Left ventricle myocardium inferior (tissue), 1 donor: ENCODE measurements around the gene GCNT1. TPM values are rescaled to one million over a fixed set of nuclear protein-coding genes. Genes with fewer than 3 reads are reported as not detected.
"Not testable (repeated sequence)": the region's sequence is repeated elsewhere in the genome, so short reads cannot be mapped to it uniquely, and the experiment has no call there.

Experiments
- DNase-seq: peaks from one replicate; pipeline ENCODE4 v3.0.0-alpha.2; 2020
- H3K27ac ChIP-seq: fragments of 200-600 bp; replicated peaks from 2 replicates; pipeline ENCODE4 v1.8.0; 2021
- H3K27me3 ChIP-seq: fragments of 200-600 bp; 2 replicates; pipeline ENCODE4 v1.8.0; 2021; ENCODE audit warnings: low read depth
- H3K36me3 ChIP-seq: fragments of 200-600 bp; 2 replicates; pipeline ENCODE4 v1.8.0; 2021
- H3K4me1 ChIP-seq: fragments of 200-600 bp; 2 replicates; pipeline ENCODE4 v1.8.0; 2021
- H3K4me3 ChIP-seq: fragments of 200-600 bp; 2 replicates; pipeline ENCODE4 v1.8.0; 2021; ENCODE audit warnings: mild to moderate bottlenecking, moderate library complexity
- H3K9me3 ChIP-seq: fragments of 200-600 bp; replicated peaks from 2 replicates; pipeline ENCODE4 v1.8.0; 2021
- intact Hi-C: fragments of 100-400 bp; cut with micrococcal nuclease; formaldehyde crosslinking; loops from one replicate; pipeline ENCODE4 v1.11.0; 2022
- total RNA-seq: library from RNA; stranded (reverse); fragmentation: NEBNext Ultra II Directional; extraction: Animal tissue kit (Norgen Biotek cat#: 25700); gene quantifications from one replicate; pipeline ENCODE4 v1.2.1, GENCODE V29; 2021
- TF ChIP-seq, protein P1 (sequence below): fragments of 200-600 bp; IDR thresholded peaks from 2 replicates; pipeline ENCODE4 v1.8.0; 2021; ENCODE audit warnings: antibody characterized with exemption, mild to moderate bottlenecking, borderline replicate concordance
- donor health status: DM: no; HTN: yes; CAD: no; lungs with severe emphysema.

The GCNT1 gene
- total RNA-seq, 1 donor from 2014 or later: 1.3 TPM

DNA sequence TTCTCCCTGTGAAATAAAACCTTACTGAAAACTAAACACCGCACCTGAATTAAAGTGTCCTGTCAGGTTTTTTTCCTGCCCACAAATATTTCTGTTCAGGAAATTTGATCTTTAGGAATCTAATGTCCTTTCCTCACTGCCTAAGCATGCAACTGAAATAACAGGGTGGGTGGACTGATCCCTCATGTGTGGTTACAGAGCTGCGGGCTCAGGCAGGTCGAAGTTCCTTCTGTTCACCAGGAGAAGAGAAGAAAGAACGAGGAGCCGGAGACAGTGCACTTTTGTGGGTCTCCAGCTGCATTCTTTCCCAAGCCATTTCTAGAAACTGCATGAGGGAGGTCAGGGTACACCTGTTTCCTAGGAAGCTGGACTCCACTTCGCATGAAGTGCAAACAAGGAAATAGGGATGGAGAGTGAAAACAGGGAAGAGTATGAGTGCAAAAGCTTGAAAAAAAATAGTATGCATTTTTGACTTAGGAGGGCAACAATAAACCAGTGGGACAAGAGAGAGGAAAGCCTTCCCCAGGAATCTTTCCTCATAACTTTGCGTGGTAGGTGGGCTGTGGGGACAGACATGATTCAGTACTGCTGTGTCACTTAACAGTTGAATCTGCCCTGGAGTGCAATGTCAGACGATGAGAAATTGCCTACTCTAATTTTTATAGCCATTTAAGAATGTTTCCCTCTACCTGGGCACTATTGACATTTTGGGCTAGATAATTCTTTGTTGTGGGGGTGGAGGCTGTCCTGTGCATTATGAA lies 60.3 kb downstream of the GCNT1 start:
- TF ChIP-seq, protein P1, sequence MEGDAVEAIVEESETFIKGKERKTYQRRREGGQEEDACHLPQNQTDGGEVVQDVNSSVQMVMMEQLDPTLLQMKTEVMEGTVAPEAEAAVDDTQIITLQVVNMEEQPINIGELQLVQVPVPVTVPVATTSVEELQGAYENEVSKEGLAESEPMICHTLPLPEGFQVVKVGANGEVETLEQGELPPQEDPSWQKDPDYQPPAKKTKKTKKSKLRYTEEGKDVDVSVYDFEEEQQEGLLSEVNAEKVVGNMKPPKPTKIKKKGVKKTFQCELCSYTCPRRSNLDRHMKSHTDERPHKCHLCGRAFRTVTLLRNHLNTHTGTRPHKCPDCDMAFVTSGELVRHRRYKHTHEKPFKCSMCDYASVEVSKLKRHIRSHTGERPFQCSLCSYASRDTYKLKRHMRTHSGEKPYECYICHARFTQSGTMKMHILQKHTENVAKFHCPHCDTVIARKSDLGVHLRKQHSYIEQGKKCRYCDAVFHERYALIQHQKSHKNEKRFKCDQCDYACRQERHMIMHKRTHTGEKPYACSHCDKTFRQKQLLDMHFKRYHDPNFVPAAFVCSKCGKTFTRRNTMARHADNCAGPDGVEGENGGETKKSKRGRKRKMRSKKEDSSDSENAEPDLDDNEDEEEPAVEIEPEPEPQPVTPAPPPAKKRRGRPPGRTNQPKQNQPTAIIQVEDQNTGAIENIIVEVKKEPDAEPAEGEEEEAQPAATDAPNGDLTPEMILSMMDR: no peak

GRCh38 chr9:76521244-76521681 lies 62.3 kb downstream of the GCNT1 start:
- Histone ChIP-seq H3K36me3 (no peaks in the 10 kb centered on the region), H3K4me1 (no peaks in the 10 kb centered on the region), H3K27ac (no peak overlapping the region), H3K27me3 (no peaks in the 10 kb centered on the region), H3K4me3 (no peak overlapping the region), H3K9me3 (no peaks in the 10 kb centered on the region)
- TF ChIP-seq, protein P1: no peak
- intact Hi-C loops: no loop called here
- DNase-seq: no peak

More for the DNA sequence above, 60.3 kb downstream of the GCNT1 start:
- no peak for DNase-seq
- no peaks in the 10 kb centered on the region for H3K36me3 ChIP-seq
- no peak overlapping the region for H3K4me3 ChIP-seq
- no peaks in the 10 kb centered on the region for H3K4me1 ChIP-seq
- intact Hi-C loops: no loop called here
- no peaks in the 10 kb centered on the region for H3K27me3 ChIP-seq
- peaks cover under 1% of the 10 kb centered on the region for H3K9me3 ChIP-seq
- no peak overlapping the region for H3K27ac ChIP-seq

GRCh38 chr9:76521906-76522305 lies 62.9 kb downstream of the GCNT1 start:
- Histone ChIP-seq H3K9me3 (no peaks in the 10 kb centered on the region), H3K36me3 (no peaks in the 10 kb centered on the region), H3K27ac (no peak overlapping the region), H3K27me3 (no peaks in the 10 kb centered on the region), H3K4me1 (no peaks in the 10 kb centered on the region), H3K4me3 (no peak overlapping the region)
- TF ChIP-seq, protein P1: no peak
- DNase-seq: no peak
- intact Hi-C loops: no loop called here

- DNase-seq, H3K4me1 ChIP-seq, H3K27me3 ChIP-seq, H3K9me3 ChIP-seq, H3K36me3 ChIP-seq, H3K4me3 ChIP-seq, intact Hi-C loops, H3K27ac ChIP-seq: not testable (repeated sequence)
These were observed 64.7 kb downstream of the GCNT1 start for GRCh38 chr9:76523617-76524200.

DNA sequence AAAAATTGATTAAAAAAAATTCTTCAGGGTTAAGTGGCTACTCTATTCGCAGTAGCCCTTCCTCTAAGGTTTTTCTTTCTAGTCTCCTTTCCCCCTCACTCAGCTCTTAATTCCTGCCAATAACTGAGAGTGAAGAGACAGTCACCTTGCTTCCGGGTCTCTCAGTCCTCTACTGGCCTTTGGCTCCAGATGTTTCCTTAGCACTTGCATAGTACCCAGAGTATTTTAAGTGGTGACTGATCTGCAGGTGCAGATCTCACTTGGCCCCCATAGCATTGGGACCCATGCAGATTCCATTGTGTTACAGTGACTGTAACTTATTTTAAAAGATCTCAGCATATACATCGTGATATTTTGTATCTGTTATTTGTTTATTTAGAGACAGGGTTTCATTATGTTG lies 66.2 kb downstream of the GCNT1 start:
- TF ChIP-seq, protein P1: no peak
- Histone ChIP-seq H3K27ac (no peak overlapping the region), H3K4me3 (no peak overlapping the region), H3K4me1 (no peaks in the 10 kb centered on the region), H3K9me3 (no peaks in the 10 kb centered on the region), H3K27me3 (no peaks in the 10 kb centered on the region), H3K36me3 (no peaks in the 10 kb centered on the region)
- no peak for DNase-seq
- intact Hi-C loops: no loop called here

GRCh38 chr9:76526026-76526425 lies 67.0 kb downstream of the GCNT1 start:
- H3K9me3 ChIP-seq: no peaks in the 10 kb centered on the region
- H3K4me3 ChIP-seq: no peak overlapping the region
- no peak for DNase-seq
- H3K27me3 ChIP-seq: no peaks in the 10 kb centered on the region
- H3K27ac ChIP-seq: no peak overlapping the region
- TF ChIP-seq, protein P1: no peak
- H3K4me1 ChIP-seq: no peaks in the 10 kb centered on the region
- H3K36me3 ChIP-seq: no peaks in the 10 kb centered on the region
- intact Hi-C loops: no loop called here
